ENCODE data around the gene JAK3.

Gene JAK3

DNA sequence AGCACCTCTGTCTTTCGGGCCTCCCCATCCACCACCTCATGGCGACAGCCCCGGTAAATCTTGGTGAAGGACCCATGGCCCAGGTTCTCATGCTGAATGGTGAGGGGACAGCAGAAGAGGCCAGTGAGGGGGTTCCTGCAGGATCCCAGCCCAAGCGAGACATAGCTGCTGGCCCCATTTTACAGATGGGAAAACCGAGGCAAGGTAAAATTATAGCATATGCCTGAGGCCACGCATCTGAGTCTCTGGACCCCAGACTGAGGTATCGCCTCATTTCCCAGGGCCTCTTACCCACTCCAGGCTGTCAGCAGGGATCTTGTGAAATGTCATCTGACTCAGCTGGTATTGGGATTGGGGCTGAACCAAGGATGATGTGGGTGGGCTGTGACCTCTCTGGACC, 9.8 kb downstream of the JAK3 start:
- DNase-seq: no peak

DNA sequence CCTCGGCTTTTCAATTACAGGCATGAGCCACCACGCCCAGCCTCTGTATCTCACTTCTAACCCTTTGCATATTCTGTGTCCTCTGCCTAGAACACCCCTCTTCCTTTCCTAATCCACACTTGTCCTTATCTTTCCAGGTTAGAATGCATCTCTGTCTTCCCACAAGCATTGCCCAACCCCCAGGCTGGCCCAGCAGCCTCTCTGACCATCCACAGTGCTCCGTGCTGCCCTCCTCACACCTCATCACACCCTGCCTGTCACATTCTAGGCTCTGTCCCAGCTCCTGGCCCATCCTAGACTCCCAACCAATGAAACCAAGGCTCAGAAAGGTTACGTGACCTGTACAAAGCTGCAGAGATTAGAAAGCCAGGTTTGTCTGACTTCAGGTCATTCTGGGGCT, 11.3 kb downstream of the JAK3 start:
- no peak for DNase-seq

DNA sequence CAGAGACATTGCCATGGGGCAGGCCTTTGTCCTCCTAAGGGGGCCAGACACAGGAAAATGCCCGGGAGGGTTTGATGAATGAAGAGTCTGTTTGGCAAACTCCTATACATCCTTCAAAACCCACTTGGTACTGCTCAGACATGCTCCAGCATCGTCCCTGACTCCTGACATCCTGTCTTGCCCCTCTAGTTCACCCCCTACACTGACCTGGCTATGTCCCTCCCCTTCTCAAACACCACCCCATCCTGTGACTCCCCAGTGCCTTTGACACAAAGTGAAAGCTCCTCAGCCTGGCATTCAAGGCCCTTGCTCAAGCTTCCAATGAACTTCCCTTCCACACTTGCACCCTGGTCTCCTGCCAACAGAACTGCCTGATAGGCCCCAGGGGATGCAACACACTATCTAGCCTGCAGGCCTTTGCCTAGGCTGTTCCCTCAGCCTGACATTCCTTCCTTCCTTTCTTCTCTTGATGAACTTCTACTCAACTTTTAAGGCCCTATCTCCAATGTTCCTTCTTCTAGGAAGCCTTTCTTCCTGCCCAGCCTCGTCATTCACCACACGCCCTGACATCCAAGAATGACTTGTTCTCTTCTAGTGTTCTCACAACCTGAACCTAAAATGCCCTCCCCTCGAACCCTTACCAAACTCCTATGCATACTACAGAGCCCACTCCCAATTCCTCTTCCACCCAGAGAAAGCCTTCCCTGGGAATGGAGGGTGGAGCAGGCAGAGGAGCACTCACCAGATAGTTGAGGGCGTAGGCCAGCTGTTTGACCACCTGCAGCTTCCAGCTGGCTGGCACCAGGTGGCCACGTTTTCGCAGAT, 12.4 kb downstream of the JAK3 start:
- DNase-seq: no peak

DNA sequence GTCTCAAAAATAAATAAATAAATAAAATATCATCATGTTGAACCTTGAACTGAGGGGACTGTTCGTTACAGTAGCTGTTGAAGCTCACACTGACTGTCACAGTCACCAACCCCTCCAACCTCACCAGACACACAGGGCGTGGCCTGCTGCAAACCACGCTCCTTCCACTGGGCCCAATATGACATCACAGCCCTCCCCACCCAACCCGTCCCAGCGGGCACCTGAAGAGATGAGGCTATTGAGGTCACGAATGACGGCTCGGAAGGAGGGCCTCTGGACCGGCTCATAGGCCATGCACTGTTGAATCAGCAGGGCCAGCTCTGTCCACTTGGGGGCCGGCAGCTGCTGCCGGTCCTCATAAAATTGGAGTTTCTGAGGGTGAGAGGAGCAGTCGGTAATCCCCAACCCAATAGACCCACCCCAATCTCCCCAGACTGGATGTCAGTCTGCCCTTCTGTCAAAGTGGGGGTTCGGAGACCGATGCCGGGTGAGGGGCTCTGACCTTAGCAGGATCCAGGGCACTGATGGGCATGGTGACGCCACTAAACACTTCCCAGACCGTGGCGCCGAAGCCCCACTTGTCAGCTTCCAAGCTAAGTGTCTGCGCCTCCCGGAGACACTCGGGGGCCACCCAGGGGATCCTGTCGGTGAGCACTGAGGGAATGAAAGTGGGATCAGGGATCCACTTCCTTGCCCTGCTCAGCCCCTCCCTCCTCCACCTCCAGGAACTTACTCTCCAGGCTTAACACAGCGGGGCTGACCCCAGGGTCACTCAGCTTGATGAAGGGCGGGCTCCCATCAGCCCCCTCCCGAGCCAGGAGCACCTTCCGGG, 13.2 kb downstream of the JAK3 start:
- DNase-seq: no peak

DNA sequence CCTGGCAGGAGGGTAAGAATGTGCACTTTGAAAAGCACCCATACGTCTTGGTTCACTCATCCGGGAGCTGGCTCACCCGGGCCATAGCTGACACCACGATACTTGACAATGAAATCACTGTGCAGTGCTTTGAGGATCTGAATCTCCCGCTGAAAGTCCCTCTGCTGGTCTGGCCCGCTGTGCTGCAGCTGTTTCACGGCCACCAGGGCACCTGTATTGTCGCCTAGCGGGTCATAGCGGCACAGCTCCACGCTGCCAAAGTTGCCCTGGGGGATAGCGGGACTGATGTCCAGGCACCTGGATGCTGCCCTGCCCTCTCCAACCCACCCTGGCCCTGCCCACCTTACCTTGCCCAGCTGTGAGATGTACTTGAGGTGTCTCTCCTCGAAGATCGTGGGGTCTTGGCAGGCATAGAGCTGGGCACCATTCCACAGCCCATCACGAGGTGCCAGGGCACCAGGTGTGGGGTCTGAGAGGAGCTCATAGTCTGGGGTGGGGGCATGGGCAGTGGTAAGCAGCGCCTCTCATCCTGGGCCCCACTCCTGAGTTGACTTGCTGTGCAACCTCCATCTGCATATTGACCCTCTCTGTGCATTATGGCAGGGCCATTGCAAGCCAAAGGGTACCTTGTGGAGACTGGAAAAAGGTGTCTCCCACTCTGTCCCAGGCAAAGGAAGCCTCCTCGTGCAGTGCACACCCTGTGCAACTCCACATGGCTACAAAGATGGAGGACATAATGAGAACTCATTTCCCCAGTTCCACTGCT, 15.2 kb downstream of the JAK3 start:
- no peak for DNase-seq

DNA sequence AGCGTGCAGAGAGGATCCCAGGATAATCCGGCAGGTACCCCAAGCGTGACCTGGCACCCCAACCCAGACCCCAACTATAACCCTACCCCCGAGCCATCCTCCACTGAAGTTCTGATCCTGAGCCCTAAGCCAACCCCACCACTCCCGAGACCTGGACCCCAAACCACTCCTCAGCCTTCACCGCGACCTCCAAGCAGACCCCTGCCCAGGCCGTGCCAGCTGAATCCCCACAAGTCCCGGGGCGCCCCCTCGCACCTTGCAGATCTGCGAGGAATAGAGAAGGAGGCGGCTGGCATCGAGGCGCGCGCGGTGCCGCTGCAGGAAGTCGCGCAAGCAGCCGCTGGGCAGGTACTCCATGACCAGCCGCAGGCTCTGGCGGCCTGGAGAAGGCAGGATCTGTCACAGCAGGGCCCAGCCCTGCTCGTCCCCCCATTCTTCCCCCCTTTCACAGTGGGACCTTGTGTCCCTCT, 16.3 kb downstream of the JAK3 start:
- no peak for DNase-seq

DNA sequence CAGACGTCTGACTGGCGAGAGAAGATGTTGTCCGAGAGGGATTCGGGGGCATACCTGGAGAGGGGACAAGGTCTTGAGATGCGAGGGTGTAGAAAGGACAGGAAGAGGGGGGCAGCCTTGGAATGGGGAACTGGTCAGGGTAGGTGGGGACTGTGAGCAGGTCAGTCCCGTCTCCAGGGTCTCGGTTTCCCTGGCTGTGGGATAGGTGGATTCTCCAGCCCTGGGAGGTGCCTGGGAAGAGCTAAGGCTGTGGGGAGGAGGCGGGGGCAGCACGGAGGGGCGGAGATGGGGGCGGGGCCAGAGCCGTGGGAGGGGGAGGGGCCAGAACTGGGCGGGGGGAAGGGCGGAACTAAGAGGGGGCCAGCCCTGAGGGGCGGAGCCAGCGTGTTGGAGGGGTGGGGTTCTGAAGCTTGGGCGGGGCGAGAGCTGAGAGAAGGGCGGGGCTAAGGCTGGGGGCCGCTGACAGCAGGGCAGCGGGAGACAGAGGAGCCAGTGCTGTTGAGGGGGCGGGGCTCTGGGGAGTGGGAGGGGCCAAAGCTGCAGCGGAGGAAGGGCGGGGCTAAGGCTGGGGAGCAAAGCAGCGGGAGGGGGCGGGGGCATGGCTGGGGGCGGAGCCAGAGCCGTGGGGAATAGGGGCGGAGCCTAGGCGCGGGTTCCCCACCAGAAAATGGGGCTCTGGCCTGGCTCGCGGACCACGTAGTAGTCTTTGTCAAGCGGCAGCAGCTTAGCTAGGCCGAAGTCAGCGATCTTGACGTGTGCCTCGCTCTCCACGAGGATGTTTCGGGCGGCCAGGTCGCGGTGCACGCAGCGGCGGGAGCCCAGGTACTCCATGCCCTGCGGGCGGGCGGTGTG, 17.0 kb downstream of the JAK3 start:
- DNase-seq: peak; percentile 63

DNA sequence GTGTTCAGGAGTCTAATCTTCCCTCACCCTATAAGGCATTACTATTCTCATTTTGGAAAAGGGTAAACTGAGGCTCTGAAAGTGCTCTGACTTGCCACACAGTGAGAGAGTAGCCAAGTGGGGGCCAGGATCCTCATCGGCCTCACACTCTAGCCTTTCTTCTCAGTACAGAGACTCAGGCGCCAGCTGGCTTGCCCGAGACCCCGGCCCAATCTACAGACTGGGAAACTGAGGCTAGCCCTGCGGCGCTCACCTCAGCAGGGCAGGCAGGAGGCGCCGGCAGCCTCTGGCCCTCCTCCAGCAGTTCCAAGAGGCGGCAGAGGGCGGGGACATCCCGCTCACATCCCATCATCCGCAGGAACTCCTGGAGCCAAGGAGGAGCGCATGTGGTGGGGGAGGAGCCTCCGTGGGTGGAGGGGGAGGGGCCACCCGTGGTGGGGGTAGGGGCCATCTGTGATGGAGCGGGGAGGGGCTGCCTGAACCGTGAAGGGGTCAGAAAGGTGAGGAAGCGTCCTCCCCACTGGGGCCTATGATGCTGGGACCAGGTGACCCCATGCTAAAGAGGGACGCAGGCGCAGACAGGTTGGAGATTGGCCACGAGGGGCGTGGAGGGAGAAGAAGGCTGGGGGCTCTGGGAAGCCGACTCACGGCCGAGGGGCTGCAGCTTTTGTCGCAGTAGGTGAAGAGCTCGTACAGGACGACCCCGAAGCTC, 17.8 kb downstream of the JAK3 start:
- no peak for DNase-seq

DNA sequence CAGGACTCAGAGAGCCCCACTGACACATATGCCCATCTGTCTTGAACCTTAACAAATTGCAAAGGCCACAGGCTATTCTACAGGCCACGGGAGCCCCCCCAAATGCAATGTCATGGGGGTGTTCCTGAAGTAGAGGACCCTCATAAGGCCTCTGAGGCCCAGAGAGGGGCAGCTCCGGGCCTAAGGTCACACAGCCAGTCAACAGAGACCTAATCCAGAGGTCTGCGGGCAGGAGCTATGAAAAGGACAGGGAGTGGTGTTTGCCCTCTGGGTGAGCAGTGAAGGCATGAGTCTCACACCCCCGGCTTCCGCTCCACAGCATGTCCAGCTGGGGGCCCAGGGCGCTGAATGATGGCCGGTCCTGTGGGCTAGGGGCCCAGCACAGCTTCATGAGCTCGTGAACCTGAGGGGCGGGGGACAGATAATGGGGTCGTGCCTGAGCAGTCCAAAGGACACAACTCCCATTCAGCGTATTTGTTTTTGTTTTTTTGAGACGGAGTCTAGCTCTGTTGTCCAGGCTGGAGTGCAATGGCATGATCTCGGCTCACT, 21.2 kb downstream of the JAK3 start:
- no peak for DNase-seq

DNA sequence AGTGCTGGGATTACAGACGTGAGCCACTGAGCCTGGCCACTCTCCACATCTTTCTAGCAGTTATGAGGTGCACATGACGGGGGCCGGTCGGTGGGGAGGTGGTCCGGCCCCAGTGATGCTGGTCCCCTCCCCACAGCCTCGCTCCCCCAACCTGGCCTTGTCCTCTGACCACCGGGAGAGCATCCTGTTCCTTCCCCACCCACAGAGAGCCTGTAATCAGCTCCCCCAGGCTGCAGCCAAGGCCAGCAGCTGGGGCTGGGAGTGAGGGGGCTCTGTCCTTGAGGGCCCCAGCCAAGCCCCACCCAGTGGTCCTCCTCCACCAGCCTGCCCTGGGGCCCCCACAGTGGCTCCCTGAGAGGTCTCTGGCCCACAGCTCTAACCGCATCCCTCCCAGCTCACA, 23.4 kb downstream of the JAK3 start:
- DNase-seq: no peak

DNA sequence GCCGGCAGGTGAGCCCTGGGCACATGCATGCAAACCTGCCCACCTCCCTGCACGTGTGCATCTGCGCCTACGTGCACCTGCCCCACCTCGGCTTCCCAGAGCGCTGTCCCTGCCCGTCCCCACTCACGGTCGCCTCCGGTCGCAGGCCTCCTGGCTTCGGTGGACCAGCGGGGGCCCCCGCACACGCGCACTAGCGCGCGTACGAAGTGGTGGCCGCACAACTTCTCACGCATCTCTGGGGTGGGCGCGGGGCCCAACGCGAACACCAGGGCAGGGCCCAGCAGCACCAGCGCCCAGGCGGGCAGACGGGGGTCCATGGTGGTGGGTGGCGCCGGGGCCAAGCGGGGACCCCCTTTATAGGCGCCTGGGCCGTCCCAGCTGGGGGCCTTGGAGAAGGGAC, 26.6 kb downstream of the JAK3 start, which contains the start of gene INSL3:
TSS of gene INSL3 (minus strand) at position 330 of the 400 bp plus-strand sequence. CDS start at position 317, 13 bp downstream.
- DNase-seq: no peak

DNA sequence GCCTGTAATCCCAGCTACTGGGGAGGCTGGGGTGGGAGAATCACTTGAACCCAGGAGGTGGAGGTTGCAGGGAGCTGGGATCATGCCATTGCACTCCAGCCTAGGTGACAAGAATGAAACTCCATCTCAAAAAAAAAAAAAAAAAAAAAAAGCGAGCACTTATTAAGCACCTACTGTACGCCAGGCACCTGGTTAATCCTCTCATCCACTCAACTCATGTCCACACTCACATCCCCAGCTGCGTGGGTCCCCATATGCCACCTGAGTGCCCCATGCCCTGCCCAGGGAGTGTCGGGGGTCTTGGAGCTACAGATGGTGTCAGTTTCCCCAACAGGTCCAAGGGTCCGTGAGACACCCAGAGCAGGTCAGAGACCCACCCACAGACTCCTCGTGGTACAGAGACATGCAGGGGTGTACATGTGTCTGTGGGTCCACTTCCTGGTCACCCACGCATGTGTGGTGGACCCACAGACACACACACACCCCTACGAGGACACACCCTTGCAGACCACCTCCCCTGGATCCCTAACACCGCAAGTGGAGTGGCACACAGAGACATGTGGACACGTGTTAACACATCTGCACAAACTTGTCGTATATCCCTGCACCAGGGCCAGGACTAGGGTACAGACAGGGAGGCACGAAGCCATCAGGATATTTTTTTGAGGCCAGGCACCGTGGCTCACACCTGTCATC, 30.0 kb downstream of the JAK3 start:
- no peak for DNase-seq

DNA sequence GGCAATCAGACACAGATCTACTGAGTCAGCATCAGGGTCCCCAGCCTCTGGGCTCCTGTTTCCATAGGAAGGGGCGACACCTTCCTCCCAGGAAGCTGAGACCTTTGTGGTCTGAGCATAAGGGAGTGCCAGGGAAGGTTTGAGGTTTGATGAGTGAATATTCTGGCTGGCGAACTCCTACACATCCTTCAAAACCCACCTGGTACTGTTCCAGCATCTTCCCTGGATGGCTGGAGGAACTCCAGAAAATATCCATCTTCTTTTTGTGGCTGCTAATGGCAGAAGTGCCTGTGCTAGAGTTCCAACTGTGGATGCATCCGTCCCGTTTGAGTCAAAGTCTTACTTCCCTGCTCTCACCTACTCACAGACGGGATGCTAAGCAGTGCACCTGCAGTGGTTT, 35.7 kb downstream of the JAK3 start:
- no peak for DNase-seq

DNA sequence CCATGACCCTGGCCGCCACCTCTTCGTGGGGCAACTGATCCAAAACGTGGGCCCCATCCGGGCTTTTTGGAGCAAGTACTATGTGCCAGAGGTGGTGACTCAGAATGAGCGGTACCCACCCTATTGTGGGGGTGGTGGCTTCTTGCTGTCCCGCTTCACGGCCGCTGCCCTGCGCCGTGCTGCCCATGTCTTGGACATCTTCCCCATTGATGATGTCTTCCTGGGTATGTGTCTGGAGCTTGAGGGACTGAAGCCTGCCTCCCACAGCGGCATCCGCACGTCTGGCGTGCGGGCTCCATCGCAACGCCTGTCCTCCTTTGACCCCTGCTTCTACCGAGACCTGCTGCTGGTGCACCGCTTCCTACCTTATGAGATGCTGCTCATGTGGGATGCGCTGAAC, 36.1 kb downstream of the JAK3 start:
- DNase-seq: no peak

DNA sequence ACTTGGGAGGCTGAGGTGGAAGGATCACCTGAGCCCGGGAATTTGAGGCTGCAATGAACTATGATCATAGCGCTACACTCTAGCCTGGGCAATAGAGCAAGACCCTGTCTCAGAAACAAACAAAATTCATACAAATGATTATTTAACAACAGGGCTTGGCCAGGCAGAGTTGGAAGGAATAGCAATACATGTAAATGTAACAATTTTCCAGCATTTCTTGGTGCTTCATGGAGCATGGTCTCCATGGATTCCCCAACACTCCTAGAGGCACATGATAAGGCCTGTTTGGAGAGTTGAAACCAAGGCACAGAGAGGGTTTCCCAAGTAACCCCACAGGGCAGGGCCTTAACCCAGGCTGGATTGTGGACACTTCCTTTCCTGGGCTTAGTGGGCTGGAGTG, 36.7 kb downstream of the JAK3 start:
- DNase-seq: no peak

DNA sequence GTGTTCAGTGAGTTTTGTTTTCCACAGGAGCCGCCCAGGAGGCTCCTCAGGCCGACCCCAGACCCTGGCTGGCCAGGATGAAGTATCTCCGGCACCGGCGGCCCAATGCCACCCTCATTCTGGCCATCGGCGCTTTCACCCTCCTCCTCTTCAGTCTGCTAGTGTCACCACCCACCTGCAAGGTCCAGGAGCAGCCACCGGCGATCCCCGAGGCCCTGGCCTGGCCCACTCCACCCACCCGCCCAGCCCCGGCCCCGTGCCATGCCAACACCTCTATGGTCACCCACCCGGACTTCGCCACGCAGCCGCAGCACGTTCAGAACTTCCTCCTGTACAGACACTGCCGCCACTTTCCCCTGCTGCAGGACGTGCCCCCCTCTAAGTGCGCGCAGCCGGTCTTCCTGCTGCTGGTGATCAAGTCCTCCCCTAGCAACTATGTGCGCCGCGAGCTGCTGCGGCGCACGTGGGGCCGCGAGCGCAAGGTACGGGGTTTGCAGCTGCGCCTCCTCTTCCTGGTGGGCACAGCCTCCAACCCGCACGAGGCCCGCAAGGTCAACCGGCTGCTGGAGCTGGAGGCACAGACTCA, 40.0 kb downstream of the JAK3 start:
- DNase-seq: no peak

DNA sequence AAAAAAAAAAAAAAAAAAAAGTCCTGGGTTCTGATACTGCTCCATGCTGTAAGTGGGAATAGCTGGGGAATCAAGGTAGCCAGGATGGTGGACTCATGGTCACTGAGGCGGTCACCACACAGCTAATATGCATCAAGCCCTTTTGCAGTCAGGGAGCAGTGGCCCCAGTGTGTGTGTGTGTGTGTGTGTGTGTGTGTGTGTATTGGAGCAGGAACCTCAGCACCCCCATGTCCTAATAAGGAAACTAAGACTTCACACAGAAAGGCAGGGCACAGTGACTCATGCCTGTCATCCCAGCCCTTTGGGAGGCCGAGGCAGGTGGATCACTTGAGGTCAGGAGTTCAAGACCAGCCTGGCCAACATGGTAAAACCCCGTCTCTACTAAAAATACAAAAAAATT, 40.8 kb downstream of the JAK3 start:
- DNase-seq: no peak

DNA sequence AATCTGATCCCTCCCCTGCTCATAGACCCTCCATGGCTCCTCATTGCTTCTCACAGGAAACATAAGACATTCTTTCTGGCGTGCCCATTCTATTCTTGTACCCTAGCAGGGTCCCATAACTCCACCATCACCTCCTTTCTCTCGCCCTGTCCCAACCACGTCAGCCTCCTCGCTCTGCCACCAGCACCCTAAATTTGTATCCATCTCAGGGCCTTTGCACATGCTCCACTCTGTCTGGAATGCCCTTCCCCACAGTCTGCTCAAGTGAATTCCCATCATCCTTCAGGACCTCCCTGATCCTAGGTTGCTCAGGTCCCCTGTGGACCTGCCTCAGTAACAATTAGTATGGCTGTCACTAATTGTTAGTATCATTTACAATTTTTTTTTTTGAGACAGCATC, 42.4 kb downstream of the JAK3 start:
- DNase-seq: no peak

DNA sequence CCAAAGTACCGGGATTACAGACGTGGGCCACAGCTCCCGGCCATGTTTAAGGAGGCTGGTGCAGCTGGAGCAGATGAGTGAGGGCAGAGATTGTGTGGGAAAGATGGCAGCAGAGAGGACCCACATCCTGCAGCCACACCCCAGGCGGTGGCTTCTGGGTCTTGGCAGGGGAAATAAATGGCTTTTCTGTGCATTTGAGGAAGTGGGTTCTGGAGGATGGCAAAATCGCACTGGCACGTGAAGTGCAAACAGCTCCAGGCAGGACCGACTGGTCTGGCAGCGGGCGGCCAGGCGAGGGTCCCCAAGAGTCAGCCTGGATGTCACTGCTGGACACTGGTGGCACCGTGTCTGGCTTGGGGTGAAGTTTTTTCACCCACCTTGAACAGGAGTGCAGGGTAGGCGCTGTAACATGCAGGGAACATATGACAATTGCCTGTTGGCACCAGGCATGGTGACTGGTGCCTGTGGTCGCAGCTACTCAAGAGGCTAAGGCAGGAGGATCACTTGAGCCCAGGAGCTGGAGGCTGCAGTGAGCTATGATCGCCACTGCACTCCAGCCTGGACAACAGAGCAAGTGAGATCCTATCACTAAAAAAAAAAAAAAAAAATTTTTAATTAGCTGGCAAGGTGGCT, 44.4 kb downstream of the JAK3 start:
- no peak for DNase-seq

All from NCI-H1048 (cell line).